ENCODE data around the gene MECP2. TPM values are rescaled to one million over a fixed set of nuclear protein-coding genes. Genes with fewer than 3 reads are reported as not detected.

Gene MECP2
- total RNA-seq, 2 experiments from 2014 or later, result 31.2 to 48.6 TPM

- Histone ChIP-seq H3K9me2 (ENCODE audit: insufficient read depth, low read length) (no peaks in the 10 kb centered on the region; the same call in 1 of the 2 replicates), H3K4me2 (ENCODE audit: low read length) (peak overlapping the region; percentile 89), H4K20me1 (ENCODE audit: insufficient read depth, low read length) (no peaks in the 10 kb centered on the region), H3K4me1 (ENCODE audit: insufficient read depth, low read length, poor library complexity, severe bottlenecking) (peaks cover 29% of the 10 kb centered on the region), H3K9me3 (ENCODE audit: low read length) (no peaks in the 10 kb centered on the region), H3K27ac (ENCODE audit: low read depth, low read length, poor library complexity, severe bottlenecking) (peak overlapping the region; percentile 69), H3K36me3 (ENCODE audit: insufficient read depth, low read length) (peaks cover 40% of the 10 kb centered on the region), H3K79me2 (ENCODE audit: insufficient read depth, low read depth, low read length) (peaks cover 6% of the 10 kb centered on the region; the same call in 1 of the 2 replicates), H2AFZ (ENCODE audit: low read length) (no peak overlapping the region), H3K4me3 (ENCODE audit: low read depth, low read length, poor library complexity, severe bottlenecking) (peak overlapping the region; percentile 97)
- peak; percentile 17 for DNase-seq (ENCODE audit: low spot score)
- ChIA-PET CTCF (ENCODE audit: unreplicated experiment) (no interaction called here), POLR2A (interaction anchor here (0.6 to 1.0 kb wide), 3 partner anchors 45 to 105 kb away, joined by 3 to 4 read pairs (median 3); no protein-coding TSS in a partner anchor)
- TF ChIP-seq EZH2phosphoT487 (IDR thresholded peaks at IDR 0.05; ENCODE audit: borderline replicate concordance, low read depth, low read length) (no peak), CTCF (conservative IDR thresholded peaks at IDR 0.05; ENCODE audit: low read length) (no peak)
- intact Hi-C loops (cut with micrococcal nuclease; ENCODE audit: unreplicated experiment), result loop anchor here (1.0 kb wide), 2 partner anchors 47 to 90 kb away; partner anchors contain the start of gene HCFC1
- BruUV-seq (replicated peaks), result TSS peak; percentile 56
Measured at GRCh38 chrX:154018518-154019060, 78.9 kb downstream of the MECP2 start.

GRCh38 chrX:154017766-154018517, 79.6 kb downstream of the MECP2 start:
- no TSS peak for BruUV-seq (replicated peaks)

More at GRCh38 chrX:154017766-154018517, 79.6 kb downstream of the MECP2 start:
- Histone ChIP-seq H3K9me2 (ENCODE audit: insufficient read depth, low read length) (no peaks in the 10 kb centered on the region; the same call in 1 of the 2 replicates), H3K4me1 (ENCODE audit: insufficient read depth, low read length, poor library complexity, severe bottlenecking) (peaks cover 27% of the 10 kb centered on the region), H3K36me3 (ENCODE audit: insufficient read depth, low read length) (peaks cover 46% of the 10 kb centered on the region), H3K9me3 (ENCODE audit: low read length) (no peaks in the 10 kb centered on the region), H2AFZ (ENCODE audit: low read length) (no peak overlapping the region), H3K79me2 (ENCODE audit: insufficient read depth, low read depth, low read length) (peaks cover 6% of the 10 kb centered on the region; the same call in 1 of the 2 replicates), H4K20me1 (ENCODE audit: insufficient read depth, low read length) (no peaks in the 10 kb centered on the region), H3K4me2 (ENCODE audit: low read length) (peak overlapping the region; percentile 89), H3K4me3 (ENCODE audit: low read depth, low read length, poor library complexity, severe bottlenecking) (peak overlapping the region; percentile 97), H3K27ac (ENCODE audit: low read depth, low read length, poor library complexity, severe bottlenecking) (peak overlapping the region; percentile 69)
- CTCF ChIA-PET (ENCODE audit: unreplicated experiment), result no interaction called here
- no peak for DNase-seq (ENCODE audit: low spot score)
- TF ChIP-seq CTCF (conservative IDR thresholded peaks at IDR 0.05; ENCODE audit: low read length) (no peak), EZH2phosphoT487 (IDR thresholded peaks at IDR 0.05; ENCODE audit: borderline replicate concordance, low read depth, low read length) (no peak)
- POLR2A ChIA-PET, result interaction anchor here (0.6 to 1.0 kb wide), 3 partner anchors 13 to 49 kb away, joined by 3 to 4 read pairs (median 3); no protein-coding TSS in a partner anchor
- intact Hi-C loops (cut with micrococcal nuclease; ENCODE audit: unreplicated experiment), result no loop called here
